K562 (cell line): ENCODE data around the gene KAZN.

Source experiments
- CREB1 ChIP-seq, 2 experiments: sonication (generic) in 1 of 2; formaldehyde crosslinking in 1 of 2; IDR thresholded peaks; 2 replicates each; pipeline versions ENCODE4 v1.6.1 to v1.8.0; 2012 to 2022; ENCODE audit warnings: inconsistent platforms in 1 of 2, mild to moderate bottlenecking in 1 of 2, missing genetic modification reagents in 1 of 2, moderate library complexity in 1 of 2
- MAFK ChIP-seq: IDR thresholded peaks from 2 replicates; pipeline ENCODE4 v1.6.1; 2011; ENCODE audit warnings: low read length, improper control_type of control experiment
- POLR2AphosphoS5 ChIP-seq: IDR thresholded peaks from 2 replicates; pipeline ENCODE4 v1.6.1; 2011; ENCODE audit warnings: mild to moderate bottlenecking, low read depth, low read length, moderate library complexity; ENCODE audit not compliant: control insufficient read depth, insufficient read depth
- ZBTB33 ChIP-seq: sonication (generic); formaldehyde crosslinking; IDR thresholded peaks from 2 replicates; pipeline ENCODE4 v1.8.1; 2023; ENCODE audit warnings: mild to moderate bottlenecking, missing genetic modification reagents
- TF ChIP-seq, protein P1 (sequence below): sonication (generic); formaldehyde crosslinking; IDR thresholded peaks from 2 replicates; pipeline ENCODE4 v1.8.0; 2022; ENCODE audit warnings: missing genetic modification reagents, mild to moderate bottlenecking, borderline replicate concordance
- TF ChIP-seq, protein P2 (sequence below), 3 experiments: IDR thresholded peaks in 2 of 3; conservative IDR thresholded peaks in 1 of 3; 2 replicates each; pipeline ENCODE4 v1.5.1; 2011 to 2012; ENCODE audit warnings: low read length in 3 of 3, mild to moderate bottlenecking in 3 of 3, control low read depth in 2 of 3, improper control_type of control experiment in 1 of 3, inconsistent platforms in 1 of 3, low read depth in 1 of 3, mixed read lengths in 1 of 3, moderate library complexity in 1 of 3; ENCODE audit not compliant: insufficient read depth in 2 of 3

- TF ChIP-seq, protein P1, sequence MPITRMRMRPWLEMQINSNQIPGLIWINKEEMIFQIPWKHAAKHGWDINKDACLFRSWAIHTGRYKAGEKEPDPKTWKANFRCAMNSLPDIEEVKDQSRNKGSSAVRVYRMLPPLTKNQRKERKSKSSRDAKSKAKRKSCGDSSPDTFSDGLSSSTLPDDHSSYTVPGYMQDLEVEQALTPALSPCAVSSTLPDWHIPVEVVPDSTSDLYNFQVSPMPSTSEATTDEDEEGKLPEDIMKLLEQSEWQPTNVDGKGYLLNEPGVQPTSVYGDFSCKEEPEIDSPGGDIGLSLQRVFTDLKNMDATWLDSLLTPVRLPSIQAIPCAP (CRISPR knock-in tag) = no peak
- TF ChIP-seq, protein P2, sequence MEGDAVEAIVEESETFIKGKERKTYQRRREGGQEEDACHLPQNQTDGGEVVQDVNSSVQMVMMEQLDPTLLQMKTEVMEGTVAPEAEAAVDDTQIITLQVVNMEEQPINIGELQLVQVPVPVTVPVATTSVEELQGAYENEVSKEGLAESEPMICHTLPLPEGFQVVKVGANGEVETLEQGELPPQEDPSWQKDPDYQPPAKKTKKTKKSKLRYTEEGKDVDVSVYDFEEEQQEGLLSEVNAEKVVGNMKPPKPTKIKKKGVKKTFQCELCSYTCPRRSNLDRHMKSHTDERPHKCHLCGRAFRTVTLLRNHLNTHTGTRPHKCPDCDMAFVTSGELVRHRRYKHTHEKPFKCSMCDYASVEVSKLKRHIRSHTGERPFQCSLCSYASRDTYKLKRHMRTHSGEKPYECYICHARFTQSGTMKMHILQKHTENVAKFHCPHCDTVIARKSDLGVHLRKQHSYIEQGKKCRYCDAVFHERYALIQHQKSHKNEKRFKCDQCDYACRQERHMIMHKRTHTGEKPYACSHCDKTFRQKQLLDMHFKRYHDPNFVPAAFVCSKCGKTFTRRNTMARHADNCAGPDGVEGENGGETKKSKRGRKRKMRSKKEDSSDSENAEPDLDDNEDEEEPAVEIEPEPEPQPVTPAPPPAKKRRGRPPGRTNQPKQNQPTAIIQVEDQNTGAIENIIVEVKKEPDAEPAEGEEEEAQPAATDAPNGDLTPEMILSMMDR (IDR thresholded peaks at IDR 0.05 in 2 of 3, conservative IDR thresholded peaks at IDR 0.05 in 1 of 3; ENCODE audit: insufficient read depth in 2 of 3, low read depth in 1 of 3, low read length in 3 of 3) = no peak
- no peak for TF ChIP-seq POLR2AphosphoS5
- TF ChIP-seq ZBTB33 (CRISPR knock-in tag) = no peak
- TF ChIP-seq MAFK = no peak
- no peak for TF ChIP-seq CREB1 (IDR thresholded peaks at IDR 0.05)
- TF ChIP-seq CREB1 (CRISPR knock-in tag; IDR thresholded peaks at IDR 0.05) = no peak
Observed at GRCh38 chr1:14737561-14738094, 139.1 kb downstream of the KAZN start.
